Endodermal cell (in vitro differentiated cells): Measurements from ENCODE around the gene MARCHF11. TPM values are rescaled to one million over a fixed set of nuclear protein-coding genes. Genes with fewer than 3 reads are reported as not detected.

Source experiments
- DNase-seq: peaks from one replicate; pipeline ENCODE4 v3.0.0-alpha.2; 2017
- H3K27ac ChIP-seq: 2 replicates; pipeline ENCODE4 v1.5.1; 2013; ENCODE audit warnings: mild to moderate bottlenecking, low read depth, low read length, moderate library complexity
- H3K27me3 ChIP-seq: 2 replicates; pipeline ENCODE4 v1.6.1; 2013; ENCODE audit warnings: mild to moderate bottlenecking, low read length, moderate library complexity; ENCODE audit not compliant: insufficient read depth, control insufficient read depth, poor library complexity, severe bottlenecking
- H3K36me3 ChIP-seq: 2 replicates; pipeline ENCODE4 v1.7.0; 2013; ENCODE audit warnings: mild to moderate bottlenecking, low read length, moderate library complexity; ENCODE audit not compliant: control insufficient read depth, insufficient read depth
- H3K4me1 ChIP-seq: one replicate; pipeline ENCODE4 v1.7.0; 2013; ENCODE audit warnings: low read length; ENCODE audit not compliant: control insufficient read depth, insufficient read depth
- H3K4me3 ChIP-seq: 2 replicates; pipeline ENCODE4 v1.5.1; 2013; ENCODE audit warnings: mild to moderate bottlenecking, low read length, moderate library complexity
- H3K9ac ChIP-seq: 2 replicates; pipeline ENCODE4 v1.6.1; 2013; ENCODE audit warnings: mild to moderate bottlenecking, low read length, moderate library complexity; ENCODE audit not compliant: poor library complexity, severe bottlenecking; ENCODE audit errors: extremely low read depth
- H3K9me3 ChIP-seq: 2 replicates; pipeline ENCODE4 v1.6.1; 2013; ENCODE audit warnings: mild to moderate bottlenecking, low read length, moderate library complexity; ENCODE audit not compliant: control insufficient read depth
- H3K27ac Mint-ChIP-seq: 2 replicates; pipeline ENCODE4 v1.8.0; 2020; ENCODE audit warnings: mixed read lengths
- H3K27me3 Mint-ChIP-seq: 2 replicates; pipeline ENCODE4 v1.8.0; 2021; ENCODE audit warnings: mild to moderate bottlenecking, mixed read lengths; ENCODE audit not compliant: insufficient read depth
- H3K36me3 Mint-ChIP-seq: 2 replicates; pipeline ENCODE4 v1.8.0; 2020; ENCODE audit warnings: low read depth, mixed read lengths
- H3K4me1 Mint-ChIP-seq: 2 replicates; pipeline ENCODE4 v1.8.0; 2020; ENCODE audit warnings: mixed read lengths
- H3K4me3 Mint-ChIP-seq: 2 replicates; pipeline ENCODE4 v1.8.0; 2020; ENCODE audit warnings: mild to moderate bottlenecking, moderate library complexity, mixed read lengths
- H3K9me3 Mint-ChIP-seq: 2 replicates; pipeline ENCODE4 v1.8.0; 2020; ENCODE audit warnings: mild to moderate bottlenecking, mixed read lengths
- CTCF ChIP-seq: fragments of 200-600 bp; sonication (generic); conservative IDR thresholded peaks from 2 replicates; pipeline ENCODE4 v1.5.0; 2021; ENCODE audit warnings: antibody characterized with exemption, mild to moderate bottlenecking
- WGBS, 2 experiments: methylation state at CpG; one replicate each; pipeline versions ENCODE4 v1.1.5 to v1.1.7; 2013; ENCODE audit warnings: missing lambda C conversion rate in 2 of 2, mixed read lengths in 1 of 2; ENCODE audit not compliant: insufficient coverage in 1 of 2, insufficient read length in 1 of 2; 5-methylcytosine and 5-hydroxymethylcytosine counted together
- total RNA-seq, 2 donors: library from RNA; stranded (reverse); fragmentation: NEBNext Ultra II Directional in 1 of 2; extraction: Animal tissue kit (Norgen Biotek cat#: 25700) in 1 of 2; gene quantifications; 2 replicates in 1 of 2; 3 replicates in 1 of 2; pipeline ENCODE4 v1.2.1, GENCODE V29; 2021

MARCHF11 gene
- total RNA-seq, 2 donors from 2014 or later, result 19.0 to 19.9 TPM

GRCh38 chr5:16050414-16050813 lies 129.2 kb downstream of the MARCHF11 start:
- Histone ChIP-seq H3K4me3 (no peak overlapping the region), H3K9ac (no peak overlapping the region), H3K27me3 (no peaks in the 10 kb centered on the region), H3K36me3 (no peaks in the 10 kb centered on the region), H3K9me3 (no peaks in the 10 kb centered on the region), H3K27ac (no peak overlapping the region), H3K4me1 (no peaks in the 10 kb centered on the region)
- Mint-ChIP-seq H3K27me3 (no peaks in the 10 kb centered on the region), H3K4me1 (no peaks in the 10 kb centered on the region), H3K27ac (no peak overlapping the region), H3K9me3 (no peaks in the 10 kb centered on the region), H3K4me3 (no peak overlapping the region), H3K36me3 (no peaks in the 10 kb centered on the region)
- no peak for DNase-seq
- no peak for TF ChIP-seq CTCF
- WGBS, 2 experiments, result 83% methylated on average over 1 of the region's 1 CpG

- no peak for DNase-seq
- Histone ChIP-seq H3K9ac (no peak overlapping the region), H3K9me3 (no peaks in the 10 kb centered on the region), H3K36me3 (no peaks in the 10 kb centered on the region), H3K4me1 (no peaks in the 10 kb centered on the region), H3K27ac (no peak overlapping the region), H3K27me3 (no peaks in the 10 kb centered on the region), H3K4me3 (no peak overlapping the region)
- H3K9me3 Mint-ChIP-seq, result no peaks in the 10 kb centered on the region
- H3K36me3 Mint-ChIP-seq, result no peaks in the 10 kb centered on the region
- WGBS, 2 experiments, result 92 to 100% methylated on average over 1 of the region's 1 CpG
- H3K27me3 Mint-ChIP-seq, result no peaks in the 10 kb centered on the region
- no peak for TF ChIP-seq CTCF
- H3K4me1 Mint-ChIP-seq, result no peaks in the 10 kb centered on the region
- H3K4me3 Mint-ChIP-seq, result no peak overlapping the region
- no peak overlapping the region for H3K27ac Mint-ChIP-seq
Measured at GRCh38 chr5:16049761-16050160, 129.8 kb downstream of the MARCHF11 start.

DNA sequence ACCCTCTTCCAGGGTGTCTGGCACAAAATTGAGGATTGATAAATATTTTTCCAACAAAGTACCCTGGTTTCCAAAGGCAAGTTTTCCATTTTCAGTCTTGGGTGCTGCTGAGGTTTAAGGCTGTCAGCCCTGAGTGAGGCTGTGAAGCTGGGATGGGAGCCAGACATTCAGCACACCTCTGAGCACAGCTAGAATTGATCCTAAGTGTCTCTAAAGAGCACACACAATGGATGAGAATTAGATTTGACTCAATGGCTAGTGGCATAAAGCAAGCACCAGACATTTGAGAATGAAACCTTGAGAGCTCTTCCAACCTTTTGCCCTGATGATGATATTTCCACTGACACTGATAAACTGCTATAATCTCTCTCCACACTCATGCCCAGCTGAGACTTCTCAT lies 131.5 kb downstream of the MARCHF11 start:
- H3K9me3 Mint-ChIP-seq, result no peaks in the 10 kb centered on the region
- no peaks in the 10 kb centered on the region for H3K36me3 Mint-ChIP-seq
- Histone ChIP-seq H3K4me1 (no peaks in the 10 kb centered on the region), H3K9ac (no peak overlapping the region), H3K36me3 (no peaks in the 10 kb centered on the region), H3K27me3 (no peaks in the 10 kb centered on the region), H3K9me3 (no peaks in the 10 kb centered on the region), H3K4me3 (no peak overlapping the region), H3K27ac (no peak overlapping the region)
- no peaks in the 10 kb centered on the region for H3K27me3 Mint-ChIP-seq
- no peak overlapping the region for H3K27ac Mint-ChIP-seq
- no peaks in the 10 kb centered on the region for H3K4me1 Mint-ChIP-seq
- no peak for DNase-seq
- TF ChIP-seq CTCF, result no peak
- H3K4me3 Mint-ChIP-seq, result no peak overlapping the region
